ENCODE results near the gene SERPINI1.

DNA sequence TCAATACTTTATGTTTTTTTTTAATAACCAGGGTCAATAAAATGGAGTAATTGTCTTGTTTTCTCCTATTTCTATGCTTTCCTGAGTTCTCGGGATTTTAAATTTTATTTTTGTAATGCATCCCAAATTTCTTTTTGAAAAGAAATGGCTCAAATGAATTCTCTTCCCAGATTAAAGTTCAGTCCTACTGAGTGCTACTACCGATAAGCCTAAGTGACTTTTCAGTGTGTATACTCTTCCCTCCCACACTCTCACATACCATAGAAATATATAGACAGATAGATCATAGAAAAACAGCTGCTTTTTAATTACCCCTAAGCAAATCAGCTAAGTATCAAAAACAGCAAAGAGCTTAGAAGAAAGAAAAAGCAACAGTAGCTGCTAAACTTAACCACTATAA, 1.5 kb downstream of the SERPINI1 start:
- TF ChIP-seq ELK1 (CRISPR knock-in tag; IDR thresholded peaks at IDR 0.05) (no peak), CBFB (CRISPR knock-in tag; IDR thresholded peaks at IDR 0.05) (no peak), GABPB2 (CRISPR knock-in tag; conservative IDR thresholded peaks at IDR 0.05) (no peak), ZNF24 (IDR thresholded peaks at IDR 0.05) (no peak), SREBF2 (CRISPR knock-in tag; IDR thresholded peaks at IDR 0.05) (no peak), CAMTA2 (CRISPR knock-in tag; conservative IDR thresholded peaks at IDR 0.05) (no peak)
- TF ChIP-seq, protein P1, sequence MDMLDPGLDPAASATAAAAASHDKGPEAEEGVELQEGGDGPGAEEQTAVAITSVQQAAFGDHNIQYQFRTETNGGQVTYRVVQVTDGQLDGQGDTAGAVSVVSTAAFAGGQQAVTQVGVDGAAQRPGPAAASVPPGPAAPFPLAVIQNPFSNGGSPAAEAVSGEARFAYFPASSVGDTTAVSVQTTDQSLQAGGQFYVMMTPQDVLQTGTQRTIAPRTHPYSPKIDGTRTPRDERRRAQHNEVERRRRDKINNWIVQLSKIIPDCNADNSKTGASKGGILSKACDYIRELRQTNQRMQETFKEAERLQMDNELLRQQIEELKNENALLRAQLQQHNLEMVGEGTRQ (CRISPR knock-in tag; IDR thresholded peaks at IDR 0.05), result no peak
- TF ChIP-seq, protein P2, sequence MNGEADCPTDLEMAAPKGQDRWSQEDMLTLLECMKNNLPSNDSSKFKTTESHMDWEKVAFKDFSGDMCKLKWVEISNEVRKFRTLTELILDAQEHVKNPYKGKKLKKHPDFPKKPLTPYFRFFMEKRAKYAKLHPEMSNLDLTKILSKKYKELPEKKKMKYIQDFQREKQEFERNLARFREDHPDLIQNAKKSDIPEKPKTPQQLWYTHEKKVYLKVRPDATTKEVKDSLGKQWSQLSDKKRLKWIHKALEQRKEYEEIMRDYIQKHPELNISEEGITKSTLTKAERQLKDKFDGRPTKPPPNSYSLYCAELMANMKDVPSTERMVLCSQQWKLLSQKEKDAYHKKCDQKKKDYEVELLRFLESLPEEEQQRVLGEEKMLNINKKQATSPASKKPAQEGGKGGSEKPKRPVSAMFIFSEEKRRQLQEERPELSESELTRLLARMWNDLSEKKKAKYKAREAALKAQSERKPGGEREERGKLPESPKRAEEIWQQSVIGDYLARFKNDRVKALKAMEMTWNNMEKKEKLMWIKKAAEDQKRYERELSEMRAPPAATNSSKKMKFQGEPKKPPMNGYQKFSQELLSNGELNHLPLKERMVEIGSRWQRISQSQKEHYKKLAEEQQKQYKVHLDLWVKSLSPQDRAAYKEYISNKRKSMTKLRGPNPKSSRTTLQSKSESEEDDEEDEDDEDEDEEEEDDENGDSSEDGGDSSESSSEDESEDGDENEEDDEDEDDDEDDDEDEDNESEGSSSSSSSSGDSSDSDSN (IDR thresholded peaks at IDR 0.05; ENCODE audit: borderline replicate concordance in 1 of 2, low read depth in 2 of 2, low read length in 2 of 2), result no peak

Data from K562 (cell line).